Measurements from ENCODE around the gene ALK. TPM values are rescaled to one million over a fixed set of nuclear protein-coding genes. Genes with fewer than 3 reads are reported as not detected.

Gene ALK
- total RNA-seq, 2 donors from 2014 or later: not detected

DNA sequence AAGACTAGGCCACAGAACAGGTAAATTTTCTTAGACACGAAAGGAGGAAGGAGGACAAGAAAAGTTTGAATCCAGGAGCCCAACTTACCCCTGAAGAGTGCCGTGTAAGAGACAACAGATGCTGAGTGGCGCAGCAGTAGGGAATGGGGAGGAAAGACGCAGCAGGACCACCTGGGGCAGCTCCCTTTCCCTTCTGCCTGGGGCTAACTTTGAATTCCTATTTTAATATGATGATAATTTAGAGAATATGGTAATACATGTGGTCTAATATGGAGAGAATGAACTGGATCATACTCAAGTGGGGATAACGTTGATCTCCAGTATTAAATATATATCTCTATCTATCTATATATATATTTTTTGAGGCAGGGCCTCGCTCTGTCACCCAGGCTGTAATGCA lies 736.9 kb downstream of the ALK start:
- peaks cover 4% of the 10 kb centered on the region for H3K36me3 Mint-ChIP-seq (ENCODE audit: low read depth)
- no peak overlapping the region for H3K4me3 Mint-ChIP-seq
- H3K4me1 Mint-ChIP-seq: peaks cover 4% of the 10 kb centered on the region
- H3K27ac Mint-ChIP-seq: no peak overlapping the region
- ATAC-seq (no peak), DNase-seq (no peak)
- no peaks in the 10 kb centered on the region for H3K9me3 ChIP-seq (ENCODE audit: control insufficient read depth, low read length, poor library complexity, severe bottlenecking)
- H3K27me3 Mint-ChIP-seq: no peaks in the 10 kb centered on the region

DNA sequence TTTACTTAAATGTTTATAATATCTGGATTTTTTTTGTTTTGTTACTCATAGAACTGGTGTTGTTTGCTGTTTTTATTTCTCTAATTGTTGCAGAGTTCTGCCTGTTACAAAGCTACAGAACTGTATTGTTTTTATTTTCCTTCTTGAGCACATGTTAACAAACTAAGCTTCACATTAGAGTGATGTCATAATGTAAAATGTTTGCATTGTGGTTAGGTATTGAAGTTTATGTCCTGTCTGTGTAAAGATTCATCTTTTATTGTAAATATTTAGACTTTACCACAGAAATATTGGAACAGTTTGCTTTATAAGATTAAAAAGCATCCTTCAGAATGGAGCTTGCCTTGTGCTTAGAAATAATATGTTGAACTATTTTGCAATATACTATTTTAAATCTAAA lies 738.5 kb downstream of the ALK start:
- H3K27me3 Mint-ChIP-seq: no peaks in the 10 kb centered on the region
- H3K27ac Mint-ChIP-seq: no peak overlapping the region
- H3K4me1 Mint-ChIP-seq: no peaks in the 10 kb centered on the region
- ATAC-seq (no peak), DNase-seq (no peak)
- no peaks in the 10 kb centered on the region for H3K9me3 ChIP-seq (ENCODE audit: control insufficient read depth, low read length, poor library complexity, severe bottlenecking)
- H3K36me3 Mint-ChIP-seq (ENCODE audit: low read depth): peaks cover 4% of the 10 kb centered on the region
- no peak overlapping the region for H3K4me3 Mint-ChIP-seq

DNA sequence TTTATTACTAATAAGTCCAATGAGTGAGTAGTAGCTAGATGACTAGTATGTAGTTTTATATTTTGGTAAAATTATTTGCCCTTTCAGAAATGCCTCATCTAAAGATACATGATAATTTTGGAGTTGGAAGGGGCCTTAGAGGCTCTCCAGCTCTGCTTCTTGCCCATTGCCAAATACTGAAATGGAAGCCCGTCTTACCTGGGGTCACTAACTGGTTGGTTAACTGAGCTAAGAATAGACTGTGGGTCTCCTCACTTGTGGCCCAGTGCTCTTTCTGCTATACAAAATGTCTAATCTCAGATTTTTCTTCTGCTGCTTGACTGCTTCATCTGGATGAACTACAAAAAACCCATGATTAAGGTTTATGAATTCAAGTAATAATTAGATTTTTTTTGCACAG lies 739.1 kb downstream of the ALK start:
- ATAC-seq (no peak), DNase-seq (no peak)
- Mint-ChIP-seq H3K36me3 (ENCODE audit: low read depth) (peaks cover 2% of the 10 kb centered on the region), H3K4me1 (no peaks in the 10 kb centered on the region), H3K27me3 (no peaks in the 10 kb centered on the region), H3K27ac (no peak overlapping the region), H3K4me3 (no peak overlapping the region)
- no peaks in the 10 kb centered on the region for H3K9me3 ChIP-seq (ENCODE audit: control insufficient read depth, low read length, poor library complexity, severe bottlenecking)

DNA sequence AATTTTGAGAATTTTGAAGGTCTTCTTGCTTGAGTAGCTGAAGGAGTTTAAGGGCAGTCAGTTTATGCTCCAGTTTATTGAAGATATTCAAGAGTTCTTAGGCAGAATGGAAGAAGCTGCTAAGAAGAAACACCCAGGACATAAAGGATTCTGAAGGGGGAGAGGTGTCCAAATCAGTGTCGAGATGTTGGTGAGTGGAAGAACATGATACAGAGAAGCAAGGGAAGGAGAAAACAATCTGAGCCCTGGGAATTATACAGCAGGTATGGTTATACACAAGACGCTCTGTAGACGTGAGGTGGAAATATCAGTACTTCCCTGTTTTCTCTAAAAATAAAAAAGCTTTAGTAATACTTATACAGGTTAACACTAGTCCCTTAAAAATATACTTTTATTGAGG lies 746.0 kb downstream of the ALK start:
- Mint-ChIP-seq H3K4me3 (no peak overlapping the region), H3K27ac (peak overlapping the region; percentile 27), H3K36me3 (ENCODE audit: low read depth) (peaks cover 7% of the 10 kb centered on the region), H3K4me1 (peaks cover 8% of the 10 kb centered on the region), H3K27me3 (no peaks in the 10 kb centered on the region)
- H3K9me3 ChIP-seq (ENCODE audit: control insufficient read depth, low read length, poor library complexity, severe bottlenecking): no peaks in the 10 kb centered on the region
- DNase-seq: no peak
- no peak for ATAC-seq

DNA sequence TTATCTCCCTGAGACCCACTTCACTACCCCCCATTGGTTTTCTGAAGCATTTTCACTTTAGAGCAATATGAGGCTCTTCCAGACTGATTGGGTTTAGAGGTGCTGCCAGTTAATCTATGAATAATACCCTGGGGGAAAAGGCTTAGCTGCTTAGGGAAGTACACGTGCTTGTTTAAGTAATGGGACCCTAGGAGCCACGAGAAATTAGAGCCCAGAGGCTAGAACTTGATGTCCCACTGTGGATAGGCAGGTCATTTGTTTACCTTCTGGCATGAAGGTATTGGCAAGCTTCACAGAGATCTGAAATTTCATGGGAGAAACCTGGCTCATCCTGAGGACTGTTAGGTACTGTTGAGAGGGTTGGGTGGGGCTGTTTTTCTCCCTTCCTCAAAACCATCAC lies 746.4 kb downstream of the ALK start:
- ATAC-seq (no peak), DNase-seq (no peak)
- Mint-ChIP-seq H3K27me3 (no peaks in the 10 kb centered on the region), H3K4me3 (no peak overlapping the region), H3K36me3 (ENCODE audit: low read depth) (peaks cover 7% of the 10 kb centered on the region), H3K27ac (peak overlapping the region; percentile 27), H3K4me1 (peaks cover 12% of the 10 kb centered on the region)
- no peaks in the 10 kb centered on the region for H3K9me3 ChIP-seq (ENCODE audit: control insufficient read depth, low read length, poor library complexity, severe bottlenecking)

DNA sequence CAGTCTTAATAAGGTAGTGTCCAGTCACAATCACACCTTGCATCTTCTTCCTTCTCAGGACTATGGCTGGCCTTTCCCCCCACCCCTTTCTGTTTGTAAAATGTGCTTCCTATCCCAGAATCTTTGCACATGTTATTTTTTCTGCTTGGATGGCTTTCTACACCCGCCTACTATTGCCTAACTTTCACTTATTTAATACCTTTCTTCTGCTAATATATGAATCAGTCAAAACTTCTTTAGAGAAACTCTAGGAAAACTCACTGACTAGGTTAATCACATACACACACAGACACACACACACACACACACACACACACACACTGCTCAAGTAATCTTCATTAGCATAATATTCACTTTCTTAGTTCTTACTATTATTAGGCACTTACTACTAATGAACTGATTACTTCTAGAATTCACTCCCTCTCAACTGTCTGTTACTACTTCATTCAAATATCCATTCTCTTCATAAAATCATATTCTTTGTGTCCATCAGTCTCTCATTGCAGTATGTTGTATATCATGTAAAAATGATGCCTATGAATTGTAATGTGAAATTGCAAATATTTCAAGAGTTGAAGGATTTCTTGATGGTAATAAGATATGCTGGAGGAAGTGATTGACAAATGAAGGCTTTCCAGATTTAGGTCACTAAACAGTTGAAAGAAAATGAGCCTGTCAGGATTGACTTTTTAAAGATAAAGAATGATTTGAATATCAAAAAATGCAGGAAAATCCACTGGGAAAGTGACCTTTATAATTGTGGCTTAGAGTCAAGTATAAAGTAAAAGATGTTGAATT lies 754.9 kb downstream of the ALK start:
- Mint-ChIP-seq H3K27me3 (no peaks in the 10 kb centered on the region), H3K4me3 (no peak overlapping the region), H3K27ac (no peak overlapping the region), H3K36me3 (ENCODE audit: low read depth) (peaks cover 7% of the 10 kb centered on the region), H3K4me1 (peaks cover 26% of the 10 kb centered on the region)
- no peaks in the 10 kb centered on the region for H3K9me3 ChIP-seq (ENCODE audit: control insufficient read depth, low read length, poor library complexity, severe bottlenecking)
- ATAC-seq (no peak), DNase-seq (no peak)

DNA sequence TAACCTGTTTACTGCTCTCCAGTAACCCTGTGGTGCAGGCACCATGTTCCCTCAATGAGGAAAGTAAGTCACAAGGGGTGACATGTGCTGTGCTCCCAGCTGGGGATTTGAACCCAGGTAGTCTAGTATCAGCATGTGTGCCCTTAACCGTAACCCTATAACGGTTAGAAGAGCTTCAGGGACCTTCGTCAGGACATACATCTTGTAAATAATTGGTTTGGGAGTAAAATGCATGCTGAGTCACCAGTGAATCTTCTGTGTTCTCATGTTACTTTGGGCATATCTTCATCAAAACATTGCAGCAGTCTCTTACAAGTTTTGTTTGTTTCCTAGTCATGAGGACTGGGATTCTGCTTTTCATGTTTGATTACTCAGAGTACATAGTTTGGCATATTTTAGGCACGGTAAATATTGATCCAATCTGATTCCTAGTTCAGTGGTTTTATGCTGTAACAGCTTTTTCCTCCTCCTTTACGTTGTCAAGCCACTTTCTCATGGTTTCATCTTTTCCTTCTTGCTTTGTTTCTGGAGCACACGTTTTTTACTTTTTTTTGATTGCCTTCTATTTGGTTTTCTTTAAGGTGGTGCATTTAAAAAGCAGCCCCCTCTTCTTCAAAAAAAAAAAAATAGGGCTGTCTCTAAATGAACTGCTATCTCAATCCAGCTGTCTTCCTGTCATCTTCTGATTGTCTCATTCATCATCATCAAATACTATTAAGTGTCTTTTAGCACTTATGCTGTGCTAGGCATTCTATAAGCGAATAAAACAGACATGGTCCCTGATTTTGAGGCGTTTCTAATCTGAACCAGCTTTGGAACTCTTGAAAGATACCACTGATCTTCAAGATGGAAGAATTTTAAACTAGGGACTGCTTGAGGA lies 755.8 kb downstream of the ALK start:
- DNase-seq (no peak), ATAC-seq (no peak)
- no peak overlapping the region for H3K27ac Mint-ChIP-seq
- peaks cover 5% of the 10 kb centered on the region for H3K36me3 Mint-ChIP-seq (ENCODE audit: low read depth)
- peaks cover 22% of the 10 kb centered on the region for H3K4me1 Mint-ChIP-seq
- no peaks in the 10 kb centered on the region for H3K9me3 ChIP-seq (ENCODE audit: control insufficient read depth, low read length, poor library complexity, severe bottlenecking)
- no peak overlapping the region for H3K4me3 Mint-ChIP-seq
- H3K27me3 Mint-ChIP-seq: no peaks in the 10 kb centered on the region

DNA sequence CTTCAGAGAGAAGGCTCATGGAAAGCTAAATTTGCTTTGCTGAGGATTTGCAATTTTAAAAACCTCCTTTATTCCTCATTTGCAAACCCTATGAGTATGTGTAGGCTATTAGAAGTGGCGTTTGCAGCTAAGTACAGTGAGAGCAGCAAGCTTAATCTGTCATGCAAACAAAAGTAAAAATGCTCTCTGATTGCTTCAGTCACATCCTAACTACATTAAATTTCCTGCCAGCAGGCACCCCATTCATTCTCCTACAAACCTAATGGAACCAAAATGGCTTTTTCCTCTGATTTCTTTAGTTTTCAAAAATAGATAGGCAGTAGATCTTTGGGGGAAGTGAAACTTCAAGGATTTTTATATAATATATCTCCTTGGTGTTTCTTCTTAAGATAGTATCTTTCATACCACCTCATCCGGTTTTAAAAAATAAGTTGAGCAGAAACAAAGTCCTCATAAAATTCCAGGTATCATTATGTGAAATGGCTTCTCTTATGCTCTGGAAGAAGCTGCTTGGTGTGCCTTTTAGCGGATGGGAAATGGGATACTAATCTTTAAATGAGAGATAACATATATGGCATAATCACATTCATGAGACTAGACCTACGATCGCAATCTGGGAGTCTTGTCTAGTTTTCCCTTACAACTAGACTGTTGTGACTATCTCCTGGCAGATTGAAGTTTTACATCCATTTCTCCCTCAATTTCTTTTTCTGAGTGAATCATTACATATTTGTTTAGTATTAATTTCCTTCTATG lies 757.1 kb downstream of the ALK start:
- ATAC-seq (no peak), DNase-seq (no peak)
- peaks cover 14% of the 10 kb centered on the region for H3K4me1 Mint-ChIP-seq
- H3K9me3 ChIP-seq (ENCODE audit: control insufficient read depth, low read length, poor library complexity, severe bottlenecking): no peaks in the 10 kb centered on the region
- H3K27me3 Mint-ChIP-seq: no peaks in the 10 kb centered on the region
- no peak overlapping the region for H3K4me3 Mint-ChIP-seq
- peaks cover under 1% of the 10 kb centered on the region for H3K36me3 Mint-ChIP-seq (ENCODE audit: low read depth)
- H3K27ac Mint-ChIP-seq: no peak overlapping the region

DNA sequence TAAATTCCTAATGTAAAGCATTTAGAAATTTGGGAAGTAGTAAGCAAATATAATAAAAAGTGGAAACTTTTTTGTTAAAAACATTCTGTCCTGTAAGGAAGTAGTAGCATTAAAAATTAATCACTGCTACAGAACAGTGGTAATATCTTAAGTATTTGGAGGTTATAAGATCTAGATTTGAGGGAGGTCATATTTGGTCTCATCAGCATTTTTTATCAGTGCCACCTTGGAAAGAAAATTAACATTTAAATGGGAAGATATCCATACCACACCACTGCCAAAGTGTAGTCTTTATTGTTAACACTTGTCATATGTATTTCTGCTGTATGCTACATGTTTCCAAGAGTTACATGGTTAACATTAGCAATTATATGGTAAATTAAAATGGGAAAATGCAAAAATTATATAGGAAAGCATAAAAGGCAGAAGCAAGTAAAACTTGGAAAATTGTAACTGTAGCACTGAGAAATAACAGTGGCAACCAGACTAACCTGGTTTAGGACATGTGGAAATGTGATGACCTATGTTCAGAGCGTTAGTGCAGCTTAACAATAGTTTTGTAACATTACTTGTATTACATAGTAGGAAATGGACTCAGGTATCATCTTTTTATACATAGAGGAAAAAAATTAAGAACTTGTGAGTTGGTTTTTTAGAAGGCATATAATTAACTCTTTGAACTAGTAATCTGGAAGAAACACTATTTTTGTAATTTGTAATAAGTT lies 759.0 kb downstream of the ALK start:
- no peak overlapping the region for H3K27ac Mint-ChIP-seq
- H3K9me3 ChIP-seq (ENCODE audit: control insufficient read depth, low read length, poor library complexity, severe bottlenecking): no peaks in the 10 kb centered on the region
- no peaks in the 10 kb centered on the region for H3K27me3 Mint-ChIP-seq
- ATAC-seq (no peak), DNase-seq (no peak)
- H3K36me3 Mint-ChIP-seq (ENCODE audit: low read depth): peaks cover 5% of the 10 kb centered on the region
- no peak overlapping the region for H3K4me3 Mint-ChIP-seq
- peaks cover 14% of the 10 kb centered on the region for H3K4me1 Mint-ChIP-seq

DNA sequence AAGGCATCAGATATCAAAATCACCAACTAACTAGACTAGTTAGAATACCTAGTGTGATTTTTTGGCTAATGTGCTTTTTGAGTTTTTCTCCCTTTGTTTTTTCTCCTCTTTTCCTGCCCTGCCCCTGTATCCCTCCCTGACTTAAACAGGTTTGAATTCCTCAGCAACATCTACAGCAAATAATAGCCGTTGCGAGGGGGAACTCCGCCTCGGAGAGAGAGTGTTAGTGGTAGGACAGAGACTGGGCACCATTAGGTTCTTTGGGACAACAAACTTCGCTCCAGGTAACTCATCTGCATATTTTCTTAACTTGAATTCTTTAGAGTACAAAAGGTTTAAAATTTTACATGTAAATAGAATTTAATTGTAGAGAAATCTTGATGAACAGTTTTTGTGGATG lies 761.2 kb downstream of the ALK start:
- ATAC-seq: no peak
- Mint-ChIP-seq H3K27ac (no peak overlapping the region), H3K27me3 (no peaks in the 10 kb centered on the region), H3K4me3 (no peak overlapping the region), H3K4me1 (peaks cover 8% of the 10 kb centered on the region), H3K36me3 (ENCODE audit: low read depth) (peaks cover 5% of the 10 kb centered on the region)
- DNase-seq: no peak
- no peaks in the 10 kb centered on the region for H3K9me3 ChIP-seq (ENCODE audit: control insufficient read depth, low read length, poor library complexity, severe bottlenecking)

DNA sequence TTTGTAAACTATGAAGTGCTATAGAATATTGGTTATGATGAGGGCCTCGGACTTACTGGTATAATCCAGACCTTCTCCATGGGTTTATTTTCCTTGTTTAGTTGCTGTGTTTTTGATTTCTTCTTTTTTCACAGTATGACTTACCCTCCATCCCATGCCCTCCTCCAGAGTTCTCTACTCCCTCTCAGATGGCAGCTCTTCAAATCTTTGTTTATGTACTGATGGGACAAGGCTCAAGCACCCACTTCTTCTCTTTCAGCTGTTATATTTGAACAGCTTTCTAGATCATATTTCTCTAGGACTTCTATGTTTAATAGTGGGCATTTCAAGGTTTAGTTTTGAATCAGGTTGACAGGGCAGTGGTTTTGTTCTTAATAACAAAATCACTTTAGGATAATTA lies 762.3 kb downstream of the ALK start:
- Mint-ChIP-seq H3K36me3 (ENCODE audit: low read depth) (peaks cover 8% of the 10 kb centered on the region), H3K27me3 (no peaks in the 10 kb centered on the region), H3K4me3 (no peak overlapping the region), H3K4me1 (peaks cover 9% of the 10 kb centered on the region), H3K27ac (peak overlapping the region; percentile 29)
- ATAC-seq (no peak), DNase-seq (no peak)
- H3K9me3 ChIP-seq (ENCODE audit: control insufficient read depth, low read length, poor library complexity, severe bottlenecking): no peaks in the 10 kb centered on the region

DNA sequence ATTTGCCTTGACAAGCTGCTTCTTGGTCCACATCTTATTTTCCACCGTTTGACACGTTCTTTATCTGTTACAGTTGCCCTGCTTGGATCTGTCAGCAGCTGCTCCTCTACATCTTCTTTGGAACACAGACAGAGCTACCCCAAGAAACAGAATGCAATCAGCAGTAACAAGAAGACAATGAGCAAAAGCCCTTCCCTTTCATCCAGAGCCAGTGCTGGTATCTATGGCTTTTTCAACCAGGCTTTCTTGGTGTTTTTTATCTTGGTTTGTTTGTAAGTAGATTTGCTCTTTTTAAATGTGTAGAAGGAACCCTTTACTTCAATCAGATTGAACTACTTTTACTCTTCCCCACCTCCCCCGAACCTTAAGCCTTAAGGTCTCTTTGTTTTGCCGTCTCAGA lies 764.3 kb downstream of the ALK start:
- Mint-ChIP-seq H3K27me3 (no peaks in the 10 kb centered on the region), H3K4me1 (peaks cover 5% of the 10 kb centered on the region), H3K4me3 (no peak overlapping the region), H3K36me3 (ENCODE audit: low read depth) (peaks cover 14% of the 10 kb centered on the region), H3K27ac (peak overlapping the region; percentile 24)
- DNase-seq (no peak), ATAC-seq (no peak)
- H3K9me3 ChIP-seq (ENCODE audit: control insufficient read depth, low read length, poor library complexity, severe bottlenecking): no peaks in the 10 kb centered on the region

DNA sequence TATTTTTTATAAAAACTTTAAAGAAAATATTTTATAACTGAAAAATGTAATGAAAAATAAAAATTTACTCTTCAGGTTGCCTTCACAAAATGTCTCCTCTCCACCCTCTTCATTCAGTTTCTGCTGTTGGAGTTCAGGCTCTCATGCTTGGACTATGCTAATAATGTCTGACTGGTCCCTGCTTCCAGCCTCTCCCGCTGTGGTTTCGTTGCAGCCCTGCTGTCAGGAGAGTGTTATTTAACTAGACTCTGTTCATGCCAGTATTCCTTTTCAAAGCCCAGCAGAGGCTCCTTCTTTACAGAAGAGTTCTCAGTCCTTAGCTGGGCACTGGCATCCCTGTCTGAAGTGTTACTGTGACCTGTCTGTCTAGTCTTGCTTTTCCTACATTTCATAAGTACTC lies 765.8 kb downstream of the ALK start:
- peak overlapping the region; percentile 41 for H3K27ac Mint-ChIP-seq
- H3K9me3 ChIP-seq (ENCODE audit: control insufficient read depth, low read length, poor library complexity, severe bottlenecking): no peaks in the 10 kb centered on the region
- no peaks in the 10 kb centered on the region for H3K27me3 Mint-ChIP-seq
- H3K4me1 Mint-ChIP-seq: peaks cover 5% of the 10 kb centered on the region
- H3K36me3 Mint-ChIP-seq (ENCODE audit: low read depth): peaks cover 14% of the 10 kb centered on the region
- H3K4me3 Mint-ChIP-seq: no peak overlapping the region
- no peak for DNase-seq
- no peak for ATAC-seq

Data from T-helper 17 cell (primary cell).